GM12873 (cell line): ENCODE data around the gene FAM124A.

Experiments
- TF ChIP-seq, protein P1 (sequence below): IDR thresholded peaks from 2 replicates; pipeline ENCODE4 v1.5.1; 2012; ENCODE audit warnings: low read depth, mild to moderate bottlenecking, moderate library complexity, low read length, control low read depth; ENCODE audit not compliant: insufficient read depth; ENCODE audit errors: missing control alignments

The FAM124A gene

GRCh38 chr13:51181786-51182383 lies 40.3 kb upstream of the FAM124A start:
- TF ChIP-seq, protein P1, sequence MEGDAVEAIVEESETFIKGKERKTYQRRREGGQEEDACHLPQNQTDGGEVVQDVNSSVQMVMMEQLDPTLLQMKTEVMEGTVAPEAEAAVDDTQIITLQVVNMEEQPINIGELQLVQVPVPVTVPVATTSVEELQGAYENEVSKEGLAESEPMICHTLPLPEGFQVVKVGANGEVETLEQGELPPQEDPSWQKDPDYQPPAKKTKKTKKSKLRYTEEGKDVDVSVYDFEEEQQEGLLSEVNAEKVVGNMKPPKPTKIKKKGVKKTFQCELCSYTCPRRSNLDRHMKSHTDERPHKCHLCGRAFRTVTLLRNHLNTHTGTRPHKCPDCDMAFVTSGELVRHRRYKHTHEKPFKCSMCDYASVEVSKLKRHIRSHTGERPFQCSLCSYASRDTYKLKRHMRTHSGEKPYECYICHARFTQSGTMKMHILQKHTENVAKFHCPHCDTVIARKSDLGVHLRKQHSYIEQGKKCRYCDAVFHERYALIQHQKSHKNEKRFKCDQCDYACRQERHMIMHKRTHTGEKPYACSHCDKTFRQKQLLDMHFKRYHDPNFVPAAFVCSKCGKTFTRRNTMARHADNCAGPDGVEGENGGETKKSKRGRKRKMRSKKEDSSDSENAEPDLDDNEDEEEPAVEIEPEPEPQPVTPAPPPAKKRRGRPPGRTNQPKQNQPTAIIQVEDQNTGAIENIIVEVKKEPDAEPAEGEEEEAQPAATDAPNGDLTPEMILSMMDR: no peak

DNA sequence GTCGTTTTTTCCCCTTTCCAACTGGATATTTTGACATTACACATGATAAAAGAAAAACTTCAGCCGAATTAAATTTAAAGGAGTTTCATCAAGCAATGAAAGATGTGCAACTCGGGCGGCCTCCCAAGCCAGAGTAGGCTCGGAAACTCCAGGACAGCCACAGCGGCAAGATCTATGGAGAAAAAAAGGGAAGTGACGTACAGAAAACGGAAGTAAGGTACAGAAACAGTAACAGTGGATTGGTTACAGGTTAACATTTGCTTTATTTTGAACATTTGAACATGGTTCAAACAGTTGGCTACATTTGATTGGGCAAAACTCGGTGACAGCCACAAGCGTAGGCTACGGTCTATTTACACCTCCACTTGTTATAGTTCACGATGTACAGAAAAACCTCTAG lies 30.5 kb upstream of the FAM124A start:
- TF ChIP-seq, protein P1: no peak

DNA sequence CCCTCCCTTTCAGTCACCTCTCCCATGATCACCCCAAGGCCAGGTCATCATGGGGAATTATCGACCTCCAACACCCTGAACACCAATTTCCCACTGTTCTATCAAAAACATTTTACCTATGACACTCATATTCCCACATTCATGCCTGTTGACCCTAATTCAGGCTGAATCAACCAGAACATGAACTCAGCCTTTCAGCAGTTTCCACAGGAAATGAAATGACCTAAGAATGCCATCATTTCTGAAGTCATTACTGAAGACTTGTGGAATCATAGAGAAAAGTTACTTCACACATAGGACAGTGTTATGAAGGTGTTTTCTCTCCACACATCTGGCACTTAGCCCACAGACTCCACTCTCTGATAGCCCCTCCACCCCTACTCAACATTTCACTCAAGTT lies 29.9 kb upstream of the FAM124A start:
- TF ChIP-seq, protein P1: no peak

GRCh38 chr13:51193387-51193786 lies 28.8 kb upstream of the FAM124A start:
- TF ChIP-seq, protein P1: no peak

DNA sequence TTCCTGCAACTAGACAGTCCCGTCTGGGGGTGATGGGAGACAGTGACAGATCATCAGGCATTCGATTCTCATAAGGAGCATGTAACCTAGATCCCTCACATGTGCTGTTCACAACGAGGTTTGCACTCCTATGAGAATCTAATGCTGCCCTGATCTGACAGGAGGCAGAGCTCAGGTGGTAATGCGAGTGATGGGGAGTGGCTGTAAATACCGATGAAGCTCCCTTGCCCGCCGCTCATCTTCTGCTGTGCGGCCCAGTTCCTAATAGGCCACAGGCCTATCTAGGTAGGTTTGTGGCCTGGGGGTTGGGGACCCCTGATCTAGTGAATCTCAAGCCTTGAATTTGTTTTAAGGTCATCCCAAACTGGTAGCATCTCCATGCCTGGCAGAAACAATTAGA lies 27.3 kb upstream of the FAM124A start:
- TF ChIP-seq, protein P1: no peak

- TF ChIP-seq, protein P1: no peak
Observed at GRCh38 chr13:51201886-51202285, 20.3 kb upstream of the FAM124A start.

DNA sequence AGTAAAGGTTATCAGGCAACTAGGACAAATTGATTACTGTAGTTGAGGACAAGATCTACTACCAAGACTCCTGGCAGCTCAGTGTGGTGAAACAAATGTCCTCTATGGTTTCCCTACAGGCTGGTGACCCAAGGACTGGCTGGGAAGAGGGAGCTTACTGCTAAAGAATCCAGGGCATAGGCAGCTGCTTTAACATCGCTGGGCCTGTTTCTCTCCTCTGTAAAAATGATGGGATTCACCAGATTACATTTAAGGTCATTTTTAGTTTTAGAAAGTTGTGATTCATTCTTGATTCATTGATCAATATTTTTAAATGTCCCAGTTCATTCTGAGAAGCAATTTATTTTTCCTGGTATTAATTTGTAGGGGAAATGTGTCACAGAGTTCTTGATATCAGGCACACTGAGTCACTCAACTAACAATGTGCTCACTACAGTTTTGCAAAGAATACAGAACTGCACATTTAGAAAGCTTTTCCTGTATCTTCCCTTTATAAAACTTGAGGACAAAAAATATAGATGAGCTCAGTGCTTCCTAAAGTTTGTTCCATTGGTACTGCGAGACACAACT lies 19.6 kb upstream of the FAM124A start:
- TF ChIP-seq, protein P1: no peak
